GM19397 (cell line): ENCODE data around the gene NDUFA9.

Experiments
- ATAC-seq: cut with Tn5 transposase; IDR thresholded peaks from one replicate; pipeline ENCODE4 v1.9.1; 2021; ENCODE audit warnings: mild to moderate bottlenecking, moderate library complexity; ENCODE audit not compliant: unreplicated experiment

NDUFA9 gene

DNA sequence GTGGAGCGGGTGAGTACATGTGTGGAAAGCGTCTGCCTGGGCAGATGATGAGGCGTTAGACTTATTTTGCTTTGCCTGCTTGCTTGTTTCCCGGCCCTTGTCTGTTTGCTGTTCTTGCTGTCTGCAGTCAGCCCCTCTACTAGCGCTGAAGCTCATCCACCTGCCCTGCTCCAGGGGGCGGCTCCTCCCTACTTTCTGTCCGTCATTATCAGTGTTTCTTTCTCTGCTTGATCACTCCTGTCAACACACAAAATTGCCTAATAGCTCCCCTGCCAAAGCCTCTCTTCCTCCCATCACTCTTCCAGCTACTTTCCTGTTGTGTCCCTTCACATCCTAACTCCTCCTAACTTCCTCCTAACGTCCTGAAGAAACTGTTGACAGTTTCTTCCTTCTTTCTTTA lies 36.4 kb downstream of the NDUFA9 start:
- no peak for ATAC-seq

DNA sequence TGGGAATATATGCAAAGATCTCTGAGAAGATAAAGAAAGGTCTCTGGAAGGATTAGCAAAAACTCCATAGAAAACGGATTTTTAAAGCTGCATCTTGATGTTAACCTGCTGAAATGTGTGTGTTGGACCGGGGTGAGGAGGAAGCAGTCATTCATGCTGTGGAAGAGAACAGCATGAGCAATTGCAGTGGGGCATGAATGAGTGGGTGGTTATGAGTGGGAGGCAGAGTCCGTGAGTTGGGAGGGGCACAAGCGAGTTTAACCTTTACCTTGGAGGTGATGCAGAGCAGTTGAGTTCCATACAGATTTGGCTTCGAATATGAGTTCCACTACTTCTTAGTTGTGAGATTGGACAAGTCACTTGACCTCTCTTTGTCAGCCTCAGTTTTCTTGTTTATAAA lies 41.8 kb downstream of the NDUFA9 start:
- ATAC-seq: no peak
